Hematopoietic multipotent progenitor cell (in vitro differentiated cells): ENCODE data around the gene PCDH10. TPM values are rescaled to one million over a fixed set of nuclear protein-coding genes. Genes with fewer than 3 reads are reported as not detected.

Experiments used
- DNase-seq, 3 donors: peaks; one replicate each; pipeline ENCODE4 v3.0.0-alpha.2; 2011 to 2015; ENCODE audit warnings: low read depth in 2 of 3, low spot score in 2 of 3
- total RNA-seq: library from RNA; depleted of rRNA; stranded (reverse); fragments of >200 nt; gene quantifications from one replicate; pipeline ENCODE4 v1.2.3, GENCODE V29; 2012

Gene PCDH10
- total RNA-seq, 1 donor: under 0.01 TPM

GRCh38 chr4:133149932-133150471, 908 bp downstream of the PCDH10 start:
- no peak for DNase-seq

GRCh38 chr4:133150486-133151340, 1.6 kb downstream of the PCDH10 start:
- DNase-seq: no peak

GRCh38 chr4:133151341-133151690, 2.2 kb downstream of the PCDH10 start:
- no peak for DNase-seq

- DNase-seq: peak in 1 of 3 donors; percentile 41
Observed at GRCh38 chr4:133151691-133152329, 2.7 kb downstream of the PCDH10 start.

- no peak for DNase-seq
Observed at GRCh38 chr4:133152330-133152821, 3.3 kb downstream of the PCDH10 start.

GRCh38 chr4:133152831-133153481, 3.9 kb downstream of the PCDH10 start:
- no peak for DNase-seq

GRCh38 chr4:133154725-133155124, 5.6 kb downstream of the PCDH10 start:
- DNase-seq: peak in 1 of 3 donors; percentile 72

GRCh38 chr4:133156096-133156495, 7.0 kb downstream of the PCDH10 start:
- no peak for DNase-seq

- no peak for DNase-seq
Observed at GRCh38 chr4:133156556-133156955, 7.5 kb downstream of the PCDH10 start.

GRCh38 chr4:133157460-133158160, 8.5 kb downstream of the PCDH10 start:
- DNase-seq: peak in 2 of 3 donors; percentile 61 to 87

- no peak for DNase-seq
Observed at GRCh38 chr4:133160853-133161252, 11.8 kb downstream of the PCDH10 start.

- no peak for DNase-seq
Observed at GRCh38 chr4:133161570-133162295, 12.6 kb downstream of the PCDH10 start.

GRCh38 chr4:133162941-133163340, 13.8 kb downstream of the PCDH10 start:
- DNase-seq: no peak

GRCh38 chr4:133178956-133179355, 29.9 kb downstream of the PCDH10 start:
- DNase-seq: no peak

GRCh38 chr4:133186210-133186609, 37.1 kb downstream of the PCDH10 start:
- no peak for DNase-seq

- DNase-seq: no peak
Observed at GRCh38 chr4:133186845-133187244, 37.8 kb downstream of the PCDH10 start.

GRCh38 chr4:133188433-133189146, 39.5 kb downstream of the PCDH10 start:
- DNase-seq: no peak

- no peak for DNase-seq
Observed at GRCh38 chr4:133189147-133189517, 40.0 kb downstream of the PCDH10 start.

GRCh38 chr4:133190098-133190497, 41.0 kb downstream of the PCDH10 start:
- no peak for DNase-seq
